Activated T-helper 1 cell treated with anti-CD3 and anti-CD28 coated beads, Interleukin-12 subunit alpha, Interleukin-12 subunit beta, Interleukin-2, Interleukin-4 antibody, amounts not matched to agents 30 ng/mL and 10 ng/mL and 1 ng/mL, durations not matched to agents 14 hours and 24 hours and 36 hours (primary cell): ENCODE measurements around the gene FITM1. TPM values are rescaled to one million over a fixed set of nuclear protein-coding genes. Genes with fewer than 3 reads are reported as not detected.

ENCODE experiments used
- DNase-seq: peaks from one replicate; pipeline ENCODE4 v3.0.0; 2021; ENCODE audit warnings: low spot score
- H3K27ac Mint-ChIP-seq: one replicate; pipeline ENCODE4 v1.8.0; 2021; ENCODE audit warnings: mild to moderate bottlenecking, mixed read lengths
- H3K27me3 Mint-ChIP-seq: one replicate; pipeline ENCODE4 v1.8.0; 2022; ENCODE audit warnings: mild to moderate bottlenecking, moderate library complexity, mixed read lengths; ENCODE audit not compliant: insufficient read depth
- H3K36me3 Mint-ChIP-seq: one replicate; pipeline ENCODE4 v1.8.0; 2021; ENCODE audit warnings: low read depth, mixed read lengths
- H3K4me1 Mint-ChIP-seq: one replicate; pipeline ENCODE4 v1.8.0; 2021; ENCODE audit warnings: low read depth, mixed read lengths
- H3K4me3 Mint-ChIP-seq: one replicate; pipeline ENCODE4 v1.8.0; 2021; ENCODE audit warnings: mild to moderate bottlenecking, moderate library complexity, mixed read lengths
- H3K9me3 Mint-ChIP-seq: one replicate; pipeline ENCODE4 v1.8.0; 2021; ENCODE audit warnings: mixed read lengths
- intact Hi-C: fragments of 100-400 bp; cut with micrococcal nuclease; formaldehyde crosslinking; loops from one replicate; pipeline ENCODE4 v1.15.1; 2024
- total RNA-seq: library from RNA; stranded (reverse); gene quantifications from 2 replicates; pipeline ENCODE4 v1.2.3, GENCODE V29; 2022

Gene FITM1
- total RNA-seq, 1 donor from 2014 or later = 0.26 TPM

DNA sequence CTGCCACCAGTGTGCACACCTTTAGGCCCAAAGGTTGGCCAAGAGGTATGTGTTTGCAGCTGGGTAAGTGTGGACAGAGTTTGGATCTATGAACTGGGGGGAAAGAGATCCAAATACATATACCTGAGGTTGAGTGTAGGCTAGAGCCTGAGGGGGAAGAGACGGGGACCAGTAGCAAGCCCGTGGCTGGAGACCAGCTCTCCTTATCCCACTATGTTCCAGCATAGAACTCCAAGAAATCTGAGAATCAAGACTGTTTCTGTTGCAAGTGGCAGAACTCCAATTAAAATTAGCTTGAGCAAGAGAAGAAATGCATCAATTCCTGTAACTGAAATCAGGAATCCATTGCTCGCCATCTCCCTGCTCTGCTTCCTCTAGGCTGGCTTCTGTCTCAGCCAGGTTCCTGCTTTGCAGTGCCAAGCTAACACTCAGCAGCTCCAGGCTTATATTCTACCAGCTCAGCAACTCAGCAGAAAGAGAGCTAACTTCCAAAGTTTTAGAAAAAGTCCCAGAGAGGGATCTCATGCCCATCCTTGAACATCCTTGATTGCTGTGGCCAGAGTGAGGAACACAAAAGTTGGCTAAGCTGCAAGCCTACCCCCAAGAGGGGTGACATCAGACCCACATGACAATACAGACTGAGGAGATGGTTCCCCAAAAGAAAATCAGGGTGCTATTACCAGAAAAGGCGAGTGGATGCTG, 37.8 kb upstream of the FITM1 start:
- no peak for DNase-seq
- Mint-ChIP-seq H3K36me3 (peaks cover 15% of the 10 kb centered on the region), H3K4me3 (peak overlapping the region; percentile 100), H3K4me1 (peaks cover 36% of the 10 kb centered on the region), H3K9me3 (no peaks in the 10 kb centered on the region), H3K27ac (peak overlapping the region; percentile 86), H3K27me3 (no peaks in the 10 kb centered on the region)
- intact Hi-C loops = loop anchor here (5.0 kb wide), 1 partner anchor 105 kb away; the partner anchor contains the start of gene DHRS4L2

GRCh38 chr14:24093207-24093900, 37.1 kb upstream of the FITM1 start:
- Mint-ChIP-seq H3K27ac (peak overlapping the region; percentile 86), H3K36me3 (peaks cover 18% of the 10 kb centered on the region), H3K27me3 (no peaks in the 10 kb centered on the region), H3K9me3 (no peaks in the 10 kb centered on the region), H3K4me1 (peaks cover 36% of the 10 kb centered on the region), H3K4me3 (peak overlapping the region; percentile 100)
- DNase-seq = no peak
- intact Hi-C loops = loop anchor here (5.0 kb wide), 1 partner anchor 106 kb away; the partner anchor contains the start of gene DHRS4L2

DNA sequence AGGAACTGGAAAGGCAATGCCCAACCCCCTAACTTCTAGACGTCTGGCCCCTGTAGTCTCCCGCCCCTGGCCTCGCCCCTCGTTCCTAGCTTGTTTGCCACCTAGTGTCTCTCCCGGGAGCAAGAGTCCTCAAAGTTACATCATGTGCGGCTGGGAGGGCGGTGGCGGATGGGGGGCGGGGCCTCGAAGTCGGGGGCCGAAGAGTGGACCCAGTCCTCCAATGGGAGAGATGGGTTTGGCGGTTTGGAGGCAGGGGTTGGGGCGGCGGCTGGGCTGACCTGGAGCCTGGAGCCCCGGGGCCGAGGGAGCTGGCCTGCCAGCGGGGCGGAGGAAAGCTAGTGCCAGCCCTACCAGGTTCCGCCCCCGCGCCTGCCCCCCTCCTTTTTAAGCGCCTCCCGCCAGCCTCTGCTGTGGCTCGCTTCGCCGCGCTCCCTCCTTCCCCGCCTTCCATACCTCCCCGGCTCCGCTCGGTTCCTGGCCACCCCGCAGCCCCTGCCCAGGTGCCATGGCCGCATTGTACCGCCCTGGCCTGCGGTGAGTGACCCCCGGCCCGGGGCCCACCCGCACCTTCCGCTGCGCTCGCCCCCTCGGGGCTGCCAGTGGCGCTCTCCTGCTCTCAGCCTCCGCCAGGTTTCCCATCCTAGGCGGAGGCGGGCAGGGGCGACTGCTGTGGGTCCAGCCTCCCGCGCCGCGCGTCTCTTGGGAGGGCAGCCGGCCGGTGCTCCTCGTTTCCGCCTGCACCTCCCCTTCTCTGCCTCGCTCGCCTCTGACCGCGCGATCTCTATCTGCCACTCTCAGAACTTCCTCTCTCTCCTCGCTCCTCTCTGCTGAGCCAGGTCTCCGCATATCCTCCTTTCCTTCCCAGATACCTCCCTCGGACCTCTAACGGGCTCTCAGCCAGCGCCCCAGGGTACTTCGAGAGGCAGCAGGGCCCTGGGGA, 36.3 kb upstream of the FITM1 start, which contains the start of gene PCK2:
Gene PCK2 (plus strand): TSS at position 411 of the 940 bp plus-strand sequence. CDS start 95 bp downstream, at position 506.
- Mint-ChIP-seq H3K36me3 (peaks cover 18% of the 10 kb centered on the region), H3K9me3 (no peaks in the 10 kb centered on the region), H3K4me1 (peaks cover 36% of the 10 kb centered on the region), H3K27me3 (no peaks in the 10 kb centered on the region), H3K4me3 (peak within 1 kb of the TSS; percentile 100), H3K27ac (peak within 1 kb of the TSS; percentile 97)
- peak; percentile 70 for DNase-seq
- intact Hi-C loops = loop anchor here (1.0 to 5.0 kb wide), 9 partner anchors 13 to 107 kb away; partner anchors contain the start of genes DCAF11, DHRS4L2, IRF9 and NRL

GRCh38 chr14:24094841-24095270, 35.6 kb upstream of the FITM1 start:
- Mint-ChIP-seq H3K27ac (peak overlapping the region; percentile 97), H3K4me1 (peaks cover 36% of the 10 kb centered on the region), H3K4me3 (peak overlapping the region; percentile 100), H3K27me3 (no peaks in the 10 kb centered on the region), H3K9me3 (no peaks in the 10 kb centered on the region), H3K36me3 (peaks cover 24% of the 10 kb centered on the region)
- intact Hi-C loops = loop anchor here (1.0 to 5.0 kb wide), 11 partner anchors 14 to 108 kb away; partner anchors contain the start of genes DCAF11, DHRS4L2, IRF9 and NRL
- DNase-seq = no peak

DNA sequence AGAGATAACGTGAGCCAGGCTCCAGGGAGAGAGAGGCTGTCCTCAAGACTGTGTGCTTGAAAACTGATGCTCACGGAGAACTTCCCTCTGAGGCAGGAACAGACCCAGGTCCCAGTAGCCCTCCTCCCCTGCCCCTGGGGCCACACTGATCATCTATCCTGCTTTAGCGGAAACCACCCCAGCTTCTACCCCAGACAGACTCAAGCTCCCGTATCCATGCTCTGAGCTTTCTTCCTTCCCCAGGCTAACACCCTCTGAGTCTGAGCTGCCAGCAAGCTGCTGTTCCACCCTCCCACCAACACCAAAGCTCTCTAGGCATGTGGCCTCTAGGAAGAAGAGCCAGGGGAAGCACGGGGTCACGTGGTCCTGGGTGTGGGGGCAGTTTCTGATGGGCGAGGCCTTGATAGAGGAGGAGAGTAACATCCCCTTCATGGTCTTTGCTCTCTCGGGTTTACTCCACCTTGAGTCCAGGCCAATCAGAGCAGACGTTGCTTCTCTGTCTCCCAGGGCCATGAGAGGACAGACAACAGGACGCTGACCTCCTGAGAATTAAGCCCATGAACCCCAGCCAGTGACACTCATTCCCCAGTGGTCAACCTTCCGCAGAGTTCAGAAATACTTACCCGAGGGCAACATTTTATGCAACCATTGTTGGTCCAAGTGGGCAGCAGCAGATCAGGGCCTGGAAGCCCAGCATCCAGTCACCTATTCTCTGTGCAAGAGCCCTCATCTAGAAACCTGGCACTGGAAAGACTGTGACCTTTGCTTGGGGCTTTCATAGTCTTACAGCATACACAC, 35.0 kb upstream of the FITM1 start:
- H3K4me1 Mint-ChIP-seq = peaks cover 34% of the 10 kb centered on the region
- intact Hi-C loops = loop anchor here (1.0 to 2.0 kb wide), 3 partner anchors 14 to 59 kb away; partner anchors contain the start of gene PSME1
- peaks cover 29% of the 10 kb centered on the region for H3K36me3 Mint-ChIP-seq
- H3K27ac Mint-ChIP-seq = peak overlapping the region; percentile 97
- no peaks in the 10 kb centered on the region for H3K27me3 Mint-ChIP-seq
- peak overlapping the region; percentile 100 for H3K4me3 Mint-ChIP-seq
- no peak for DNase-seq
- H3K9me3 Mint-ChIP-seq = no peaks in the 10 kb centered on the region

GRCh38 chr14:24096545-24097181, 33.8 kb upstream of the FITM1 start:
- Mint-ChIP-seq H3K27me3 (no peaks in the 10 kb centered on the region), H3K9me3 (no peaks in the 10 kb centered on the region), H3K36me3 (peaks cover 38% of the 10 kb centered on the region), H3K4me3 (peak overlapping the region; percentile 68), H3K27ac (peak overlapping the region; percentile 44), H3K4me1 (peaks cover 30% of the 10 kb centered on the region)
- DNase-seq = no peak
- intact Hi-C loops = no loop called here

GRCh38 chr14:24098229-24098926, 32.1 kb upstream of the FITM1 start:
- peaks cover 46% of the 10 kb centered on the region for H3K36me3 Mint-ChIP-seq
- H3K9me3 Mint-ChIP-seq = no peaks in the 10 kb centered on the region
- H3K4me3 Mint-ChIP-seq = no peak overlapping the region
- H3K27ac Mint-ChIP-seq = no peak overlapping the region
- no peaks in the 10 kb centered on the region for H3K27me3 Mint-ChIP-seq
- intact Hi-C loops = no loop called here
- H3K4me1 Mint-ChIP-seq = peaks cover 25% of the 10 kb centered on the region
- DNase-seq = no peak

DNA sequence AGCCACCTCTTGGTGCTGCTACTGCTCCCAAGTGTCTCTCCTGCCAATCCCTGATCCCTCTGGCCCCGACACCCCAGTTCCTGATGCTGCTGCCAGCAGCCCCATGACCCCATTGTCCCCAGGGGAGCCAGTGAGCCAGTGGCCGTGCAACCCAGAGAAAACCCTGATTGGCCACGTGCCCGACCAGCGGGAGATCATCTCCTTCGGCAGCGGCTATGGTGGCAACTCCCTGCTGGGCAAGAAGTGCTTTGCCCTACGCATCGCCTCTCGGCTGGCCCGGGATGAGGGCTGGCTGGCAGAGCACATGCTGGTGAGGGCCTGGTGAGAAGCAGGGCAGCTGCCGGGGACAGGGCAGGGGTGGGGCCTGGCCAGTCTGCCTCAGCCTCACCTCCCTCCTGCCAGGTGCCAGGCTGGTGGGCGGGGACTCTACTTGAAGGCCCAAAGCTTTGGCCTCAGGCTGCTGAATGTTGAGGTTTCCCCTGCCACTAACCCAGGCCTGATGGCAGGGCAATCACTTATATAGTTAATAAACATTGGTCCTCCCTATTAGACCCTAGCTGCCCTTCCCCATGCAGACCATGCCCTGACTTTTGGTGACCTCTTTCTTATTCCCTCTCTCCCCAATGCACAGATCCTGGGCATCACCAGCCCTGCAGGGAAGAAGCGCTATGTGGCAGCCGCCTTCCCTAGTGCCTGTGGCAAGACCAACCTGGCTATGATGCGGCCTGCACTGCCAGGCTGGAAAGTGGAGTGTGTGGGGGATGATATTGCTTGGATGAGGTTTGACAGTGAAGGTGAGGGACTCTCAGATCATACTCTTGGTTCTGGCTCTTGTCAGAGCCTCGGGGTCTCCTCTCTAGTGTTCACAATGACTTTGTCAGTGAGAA, 31.3 kb upstream of the FITM1 start:
- Mint-ChIP-seq H3K4me3 (no peak overlapping the region), H3K4me1 (peaks cover 20% of the 10 kb centered on the region), H3K9me3 (no peaks in the 10 kb centered on the region), H3K27me3 (no peaks in the 10 kb centered on the region), H3K36me3 (peaks cover 52% of the 10 kb centered on the region), H3K27ac (peak overlapping the region; percentile 40)
- no peak for DNase-seq
- intact Hi-C loops = no loop called here

GRCh38 chr14:24100197-24100981, 30.1 kb upstream of the FITM1 start:
- H3K4me3 Mint-ChIP-seq = no peak overlapping the region
- intact Hi-C loops = no loop called here
- DNase-seq = no peak
- H3K36me3 Mint-ChIP-seq = peaks cover 57% of the 10 kb centered on the region
- H3K27me3 Mint-ChIP-seq = no peaks in the 10 kb centered on the region
- no peak overlapping the region for H3K27ac Mint-ChIP-seq
- peaks cover 4% of the 10 kb centered on the region for H3K9me3 Mint-ChIP-seq
- H3K4me1 Mint-ChIP-seq = peaks cover 20% of the 10 kb centered on the region

GRCh38 chr14:24100982-24101494, 29.4 kb upstream of the FITM1 start:
- no peaks in the 10 kb centered on the region for H3K27me3 Mint-ChIP-seq
- no peak for DNase-seq
- H3K9me3 Mint-ChIP-seq = peaks cover 4% of the 10 kb centered on the region
- H3K4me1 Mint-ChIP-seq = peaks cover 17% of the 10 kb centered on the region
- H3K4me3 Mint-ChIP-seq = no peak overlapping the region
- peaks cover 53% of the 10 kb centered on the region for H3K36me3 Mint-ChIP-seq
- intact Hi-C loops = no loop called here
- no peak overlapping the region for H3K27ac Mint-ChIP-seq
